T-helper 2 cell treated with Interferon-gamma antibody and Interleukin-4, amounts not matched to agents 100 ng/mL and 5 ng/mL, for 36 hours (primary cell): ENCODE measurements around the gene MEP1B. TPM values are rescaled to one million over a fixed set of nuclear protein-coding genes. Genes with fewer than 3 reads are reported as not detected.
"Not testable (repeated sequence)": the region's sequence is repeated elsewhere in the genome, so short reads cannot be mapped to it uniquely, and the experiment has no call there.

Source experiments
- intact Hi-C: fragments of 100-400 bp; cut with micrococcal nuclease; formaldehyde crosslinking; loops from one replicate; pipeline ENCODE4 v1.15.1; 2023
- total RNA-seq: library from RNA; stranded (reverse); gene quantifications from 2 replicates; pipeline ENCODE4 v1.2.3, GENCODE V29; 2022

MEP1B gene
- total RNA-seq, 1 donor from 2014 or later, result 0.11 TPM

GRCh38 chr18:32208577-32208976, 18.7 kb downstream of the MEP1B start:
- intact Hi-C loops, result no loop called here

GRCh38 chr18:32209685-32210445, 20.0 kb downstream of the MEP1B start:
- intact Hi-C loops, result no loop called here

- intact Hi-C loops, result no loop called here
These were observed 23.9 kb downstream of the MEP1B start for GRCh38 chr18:32213693-32214092.

GRCh38 chr18:32216390-32216789, 26.6 kb downstream of the MEP1B start:
- intact Hi-C loops, result no loop called here

- intact Hi-C loops, result no loop called here
These were observed 29.7 kb downstream of the MEP1B start for GRCh38 chr18:32219431-32220018.

GRCh38 chr18:32233348-32233747, 43.5 kb downstream of the MEP1B start:
- intact Hi-C loops, result not testable (repeated sequence)

- intact Hi-C loops, result no loop called here
These were observed 47.2 kb downstream of the MEP1B start for GRCh38 chr18:32237049-32237448.

GRCh38 chr18:32238635-32239268, 48.9 kb downstream of the MEP1B start:
- intact Hi-C loops, result no loop called here

GRCh38 chr18:32242395-32242794, 52.6 kb downstream of the MEP1B start:
- intact Hi-C loops, result no loop called here

- intact Hi-C loops, result no loop called here
These were observed 53.5 kb downstream of the MEP1B start for GRCh38 chr18:32243358-32243757.

GRCh38 chr18:32244881-32245280, 55.0 kb downstream of the MEP1B start:
- intact Hi-C loops, result no loop called here

GRCh38 chr18:32249147-32249929, 59.5 kb downstream of the MEP1B start:
- intact Hi-C loops, result no loop called here

- intact Hi-C loops, result no loop called here
These were observed 61.6 kb downstream of the MEP1B start for GRCh38 chr18:32251466-32251865.

- intact Hi-C loops, result no loop called here
These were observed 62.5 kb downstream of the MEP1B start for GRCh38 chr18:32252141-32252860.

GRCh38 chr18:32255570-32255969, 65.7 kb downstream of the MEP1B start:
- intact Hi-C loops, result no loop called here

GRCh38 chr18:32257084-32257785, 67.4 kb downstream of the MEP1B start:
- intact Hi-C loops, result no loop called here

- intact Hi-C loops, result no loop called here
These were observed 68.3 kb downstream of the MEP1B start for GRCh38 chr18:32258148-32258547.

- intact Hi-C loops, result no loop called here
These were observed 68.8 kb downstream of the MEP1B start for GRCh38 chr18:32258558-32259204.

GRCh38 chr18:32259553-32259952, 69.7 kb downstream of the MEP1B start:
- intact Hi-C loops, result no loop called here

GRCh38 chr18:32261003-32261402, 71.2 kb downstream of the MEP1B start:
- intact Hi-C loops, result no loop called here
